SU-DHL-6 (cell line): ENCODE measurements around the gene PPP3CA.

ENCODE experiments used
- H2AFZ ChIP-seq: fragments of 200-600 bp; sonication (generic); 2 replicates; pipeline ENCODE4 v1.6.1; 2014; ENCODE audit warnings: low read depth, mild to moderate bottlenecking, moderate library complexity, mixed read lengths, antibody characterized with exemption, low read length; ENCODE audit not compliant: severe bottlenecking
- H3F3A ChIP-seq: fragments of 200-600 bp; shearing (Covaris generic); 2 replicates; pipeline ENCODE4 v1.6.0; 2016; ENCODE audit warnings: antibody characterized with exemption, mild to moderate bottlenecking; ENCODE audit not compliant: insufficient read depth
- H3K27ac ChIP-seq: fragments of 200-600 bp; sonication (generic); 2 replicates; pipeline ENCODE4 v1.5.1; 2016; ENCODE audit warnings: low read depth, mild to moderate bottlenecking, low read length, moderate library complexity, mixed read lengths
- H3K27me3 ChIP-seq: fragments of 200-600 bp; sonication (generic), shearing (Covaris generic); 2 replicates; pipeline ENCODE4 v1.6.0; 2014; ENCODE audit warnings: mild to moderate bottlenecking, low read length
- H3K36me3 ChIP-seq: fragments of 200-600 bp; sonication (generic); 2 replicates; pipeline ENCODE4 v1.6.1; 2014; ENCODE audit warnings: mild to moderate bottlenecking, low read length, mixed read lengths
- H3K4me2 ChIP-seq: fragments of 300-600, 200-600 bp; shearing (Covaris generic), sonication (generic); 2 replicates; pipeline ENCODE4 v1.6.0; 2014; ENCODE audit warnings: low read length, low read depth, mild to moderate bottlenecking; ENCODE audit not compliant: poor library complexity, severe bottlenecking
- H3K4me3 ChIP-seq: fragments of 200-600 bp; sonication (generic); 2 replicates; pipeline ENCODE4 v1.5.1; 2014; ENCODE audit warnings: antibody characterized with exemption, low read length, mild to moderate bottlenecking, mixed read lengths; ENCODE audit not compliant: insufficient read depth, poor library complexity, severe bottlenecking
- H3K79me2 ChIP-seq: fragments of 200-600 bp; sonication (generic); 2 replicates; pipeline ENCODE4 v1.6.1; 2014; ENCODE audit warnings: mild to moderate bottlenecking, low read length, moderate library complexity; ENCODE audit not compliant: insufficient read depth
- H3K9ac ChIP-seq: fragments of 200-600 bp; sonication (generic); 2 replicates; pipeline ENCODE4 v1.7.0; 2014; ENCODE audit warnings: mild to moderate bottlenecking, low read length
- H3K9me2 ChIP-seq: fragments of 200-600 bp; sonication (generic); replicated peaks from 2 replicates; pipeline ENCODE4 v1.6.1; 2014; ENCODE audit warnings: low read length; ENCODE audit not compliant: insufficient read depth
- H3K9me3 ChIP-seq: fragments of 200-600 bp; sonication (generic); 2 replicates; pipeline ENCODE4 v1.6.1; 2014; ENCODE audit warnings: low read length, mixed read lengths; ENCODE audit not compliant: insufficient read depth
- H4K20me1 ChIP-seq: fragments of 200-600 bp; sonication (generic); 2 replicates; pipeline ENCODE4 v1.6.1; 2014; ENCODE audit warnings: low read depth, mild to moderate bottlenecking, antibody characterized with exemption, low read length, moderate library complexity, mixed read lengths
- CTCF ChIP-seq: fragments of 200-600 bp; sonication (generic); IDR thresholded peaks from one replicate; pipeline ENCODE4 v1.5.1; 2017; ENCODE audit warnings: antibody characterized with exemption, mild to moderate bottlenecking, low read length, moderate library complexity; ENCODE audit not compliant: insufficient read depth, poor library complexity, severe bottlenecking
- EZH2phosphoT487 ChIP-seq: fragments of 200-600 bp; sonication (generic), shearing (Covaris generic); conservative IDR thresholded peaks from 2 replicates; pipeline ENCODE4 v1.6.1; 2018; ENCODE audit warnings: mild to moderate bottlenecking, antibody characterized with exemption, low read length, moderate library complexity, mixed read lengths

The PPP3CA gene

GRCh38 chr4:101334963-101335572 lies 12.3 kb downstream of the PPP3CA start:
- H3K4me2 ChIP-seq: no peak overlapping the region
- no peak overlapping the region for H2AFZ ChIP-seq
- no peaks in the 10 kb centered on the region for H3K27me3 ChIP-seq
- H3K27ac ChIP-seq: no peak overlapping the region
- no peak overlapping the region for H3K9ac ChIP-seq
- H3K36me3 ChIP-seq: no peaks in the 10 kb centered on the region
- TF ChIP-seq EZH2phosphoT487: no peak
- TF ChIP-seq CTCF: no peak
- H3K4me3 ChIP-seq: no peak overlapping the region
- no peaks in the 10 kb centered on the region; the same call in 1 of the 2 replicates for H3K79me2 ChIP-seq
- no peaks in the 10 kb centered on the region for H3K9me2 ChIP-seq
- H3K9me3 ChIP-seq: no peaks in the 10 kb centered on the region
- no peaks in the 10 kb centered on the region for H3F3A ChIP-seq
- no peaks in the 10 kb centered on the region for H4K20me1 ChIP-seq

DNA sequence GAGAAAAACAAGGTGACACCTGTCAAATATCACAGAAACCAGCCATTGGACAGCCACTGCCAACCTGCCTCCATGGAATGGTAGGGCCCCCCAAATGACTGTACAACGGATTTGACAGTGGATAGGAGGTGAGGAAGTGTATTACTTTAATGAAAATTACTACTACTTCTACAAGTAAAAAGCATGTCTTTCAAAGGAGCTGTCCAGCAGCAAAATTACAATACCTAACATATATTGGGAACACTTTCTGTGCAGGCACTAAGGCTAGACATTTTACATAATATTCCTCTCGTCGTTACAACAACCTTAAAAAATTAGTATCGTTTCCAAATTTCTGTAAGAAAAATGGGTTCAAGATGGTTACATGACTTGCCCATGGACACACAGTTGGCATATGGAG lies 14.9 kb downstream of the PPP3CA start:
- TF ChIP-seq CTCF (no peak), EZH2phosphoT487 (no peak)
- H3K9ac ChIP-seq: no peak overlapping the region
- H3K79me2 ChIP-seq: no peaks in the 10 kb centered on the region; the same call in 1 of the 2 replicates

DNA sequence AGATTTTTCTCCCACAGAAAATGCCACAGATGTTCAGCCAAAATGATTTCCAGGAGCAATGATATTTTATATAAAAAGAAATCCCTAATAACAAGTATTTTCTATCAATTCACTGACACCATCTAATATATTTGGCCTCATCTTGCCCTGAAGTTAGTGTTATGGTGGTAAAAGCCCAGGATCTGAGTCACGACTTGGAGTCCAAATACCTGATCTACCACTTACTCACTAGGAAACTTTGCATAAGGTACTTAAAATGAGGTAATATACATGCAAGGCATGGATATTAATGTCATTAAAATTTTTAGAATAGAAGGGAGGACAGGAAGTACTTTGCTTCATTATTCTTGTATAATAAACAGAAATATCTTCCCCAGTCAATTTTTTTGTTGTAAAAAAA lies 16.3 kb downstream of the PPP3CA start:
- H3K79me2 ChIP-seq: no peaks in the 10 kb centered on the region; the same call in 1 of the 2 replicates
- H3K4me2 ChIP-seq: no peak overlapping the region

More for the DNA sequence above, 14.9 kb downstream of the PPP3CA start:
- Histone ChIP-seq H3K9me2 (no peaks in the 10 kb centered on the region), H3K9me3 (no peaks in the 10 kb centered on the region), H3K4me3 (no peak overlapping the region), H2AFZ (no peak overlapping the region), H3K27ac (no peak overlapping the region), H4K20me1 (no peaks in the 10 kb centered on the region), H3F3A (no peaks in the 10 kb centered on the region), H3K36me3 (no peaks in the 10 kb centered on the region), H3K27me3 (no peaks in the 10 kb centered on the region), H3K4me2 (no peak overlapping the region)

More for the DNA sequence above, 16.3 kb downstream of the PPP3CA start:
- Histone ChIP-seq H3K36me3 (no peaks in the 10 kb centered on the region), H3K9me3 (no peaks in the 10 kb centered on the region), H2AFZ (no peak overlapping the region), H3K27ac (no peak overlapping the region), H4K20me1 (0 out of 2 replicates have a peak, but pooled peaks cover 3% of the 10 kb centered on the region), H3F3A (no peaks in the 10 kb centered on the region), H3K27me3 (no peaks in the 10 kb centered on the region), H3K9me2 (no peaks in the 10 kb centered on the region), H3K4me3 (no peak overlapping the region), H3K9ac (no peak overlapping the region)
- TF ChIP-seq EZH2phosphoT487 (no peak), CTCF (no peak)
